ENCODE measurements around the gene ARHGAP23.
"Not testable (repeated sequence)": the region's sequence is repeated elsewhere in the genome, so short reads cannot be mapped to it uniquely, and the experiment has no call there.

DNA sequence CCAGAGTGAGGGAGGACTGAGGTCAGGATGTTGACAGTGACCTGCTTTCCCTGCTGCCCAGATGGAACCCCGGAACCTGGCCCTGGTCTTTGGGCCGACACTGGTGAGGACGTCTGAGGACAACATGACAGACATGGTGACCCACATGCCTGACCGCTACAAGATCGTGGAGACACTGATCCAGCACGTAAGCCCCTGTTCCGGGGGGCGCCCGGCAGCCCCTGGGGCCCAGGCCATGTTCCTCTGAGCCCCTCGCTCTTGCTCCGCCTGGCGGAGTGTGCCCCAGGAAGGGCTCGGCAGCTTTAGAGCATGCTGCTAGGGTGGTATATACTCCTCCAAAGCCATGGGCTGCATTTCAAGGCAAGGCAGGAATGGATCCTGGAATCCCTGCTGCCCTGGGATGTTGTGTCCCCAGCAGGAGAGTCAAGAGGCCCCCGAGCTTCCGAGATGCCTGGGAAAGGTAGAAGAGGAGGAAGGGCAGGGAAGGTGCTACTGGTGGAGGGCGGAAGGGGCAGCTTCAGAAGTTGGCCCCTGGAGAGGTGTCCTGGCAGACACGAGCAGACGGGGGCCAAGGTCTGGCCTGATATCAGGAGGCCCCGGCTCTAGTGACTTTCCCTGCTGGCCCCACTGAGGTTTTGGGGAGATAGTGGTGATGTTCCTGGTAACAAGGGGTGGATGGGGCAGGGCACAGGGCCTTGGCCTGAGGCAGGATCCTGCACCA, 63.2 kb downstream of the ARHGAP23 start:
- TF ChIP-seq, protein P1, sequence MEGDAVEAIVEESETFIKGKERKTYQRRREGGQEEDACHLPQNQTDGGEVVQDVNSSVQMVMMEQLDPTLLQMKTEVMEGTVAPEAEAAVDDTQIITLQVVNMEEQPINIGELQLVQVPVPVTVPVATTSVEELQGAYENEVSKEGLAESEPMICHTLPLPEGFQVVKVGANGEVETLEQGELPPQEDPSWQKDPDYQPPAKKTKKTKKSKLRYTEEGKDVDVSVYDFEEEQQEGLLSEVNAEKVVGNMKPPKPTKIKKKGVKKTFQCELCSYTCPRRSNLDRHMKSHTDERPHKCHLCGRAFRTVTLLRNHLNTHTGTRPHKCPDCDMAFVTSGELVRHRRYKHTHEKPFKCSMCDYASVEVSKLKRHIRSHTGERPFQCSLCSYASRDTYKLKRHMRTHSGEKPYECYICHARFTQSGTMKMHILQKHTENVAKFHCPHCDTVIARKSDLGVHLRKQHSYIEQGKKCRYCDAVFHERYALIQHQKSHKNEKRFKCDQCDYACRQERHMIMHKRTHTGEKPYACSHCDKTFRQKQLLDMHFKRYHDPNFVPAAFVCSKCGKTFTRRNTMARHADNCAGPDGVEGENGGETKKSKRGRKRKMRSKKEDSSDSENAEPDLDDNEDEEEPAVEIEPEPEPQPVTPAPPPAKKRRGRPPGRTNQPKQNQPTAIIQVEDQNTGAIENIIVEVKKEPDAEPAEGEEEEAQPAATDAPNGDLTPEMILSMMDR (IDR thresholded peaks at IDR 0.05), result peak in 1 of 7 experiments; percentile 28
- TF ChIP-seq POLR2A (IDR thresholded peaks at IDR 0.05), result not testable (repeated sequence)
